Germinal center (tissue), 1 donor: ENCODE data around the gene NAALAD2.
"Not testable (repeated sequence)": the region's sequence is repeated elsewhere in the genome, so short reads cannot be mapped to it uniquely, and the experiment has no call there.

Experiments
- DNase-seq: peaks from one replicate; pipeline ENCODE4 v3.0.0; 2012; ENCODE audit warnings: mixed read lengths, low spot score

NAALAD2 gene

DNA sequence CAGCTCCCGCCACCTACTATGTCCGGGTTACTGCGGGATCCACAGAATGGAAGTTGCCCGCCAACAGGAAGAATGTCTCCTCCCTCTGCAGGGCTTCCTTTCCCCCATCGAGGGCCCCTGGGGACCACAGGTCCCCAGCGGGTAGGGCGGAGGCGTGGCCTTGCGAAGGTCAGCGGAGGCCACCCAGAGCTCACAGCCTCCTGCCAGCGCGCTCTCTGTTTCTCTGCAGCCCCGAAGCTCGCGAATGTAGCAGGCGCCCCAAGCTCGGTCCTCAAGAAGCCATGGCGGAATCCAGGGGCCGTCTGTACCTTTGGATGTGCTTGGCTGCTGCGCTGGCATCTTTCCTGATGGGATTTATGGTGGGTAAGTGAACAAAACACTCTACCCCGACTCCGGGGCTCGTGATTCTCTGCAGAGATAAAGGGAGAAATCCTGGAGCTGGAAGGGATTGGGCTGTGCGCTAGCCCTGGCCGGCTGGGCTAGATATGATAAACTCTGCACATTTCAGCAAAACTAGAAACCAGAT, at the start of gene NAALAD2:
TSS of gene NAALAD2 (plus strand) at position 186 of the 526 bp plus-strand sequence. CDS start at position 282, 96 bp downstream.
- DNase-seq = no peak

DNA sequence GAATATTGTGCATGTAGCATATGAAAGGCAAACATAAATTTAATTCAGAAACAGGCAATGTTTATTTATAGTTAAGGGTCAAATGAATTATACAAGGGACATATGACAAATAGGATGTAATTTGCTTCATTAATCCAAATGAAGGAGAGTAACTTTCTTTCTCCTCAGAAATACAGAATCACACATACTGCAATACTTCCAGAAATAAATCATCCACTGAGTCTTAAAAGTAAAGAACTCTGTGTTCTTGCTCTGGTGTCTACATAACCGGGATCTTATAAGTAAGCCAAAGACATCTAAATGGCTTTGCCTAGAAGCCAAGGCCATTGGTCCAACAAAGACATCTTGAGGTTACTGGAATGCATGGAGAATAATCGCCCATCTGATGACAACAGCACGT, 48.8 kb upstream of the NAALAD2 start, which contains the start of gene UBTFL1:
TSS of gene UBTFL1 (plus strand) at position 301 of the 400 bp plus-strand sequence. CDS start at position 301, 0 bp downstream.
- not testable (repeated sequence) for DNase-seq

DNA sequence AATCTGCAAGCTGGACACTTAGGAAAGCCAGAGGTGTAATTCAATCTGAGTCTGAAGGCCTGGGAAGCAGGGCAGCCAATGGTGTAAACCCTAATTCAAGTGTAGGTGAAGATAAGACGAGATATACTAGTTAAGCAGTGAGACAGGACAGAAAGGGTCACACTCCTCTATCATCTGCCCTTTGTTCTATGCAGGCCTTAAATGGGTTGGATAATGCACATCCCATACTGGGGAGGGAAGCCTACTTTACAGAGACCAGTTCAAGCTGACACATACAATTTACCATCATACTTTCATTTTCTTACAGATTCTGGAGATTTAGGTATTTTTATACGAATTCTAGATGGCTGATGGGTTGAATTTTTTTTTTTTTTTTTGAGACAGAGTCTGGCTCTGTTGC, 45.7 kb upstream of the NAALAD2 start:
- DNase-seq = not testable (repeated sequence)

DNA sequence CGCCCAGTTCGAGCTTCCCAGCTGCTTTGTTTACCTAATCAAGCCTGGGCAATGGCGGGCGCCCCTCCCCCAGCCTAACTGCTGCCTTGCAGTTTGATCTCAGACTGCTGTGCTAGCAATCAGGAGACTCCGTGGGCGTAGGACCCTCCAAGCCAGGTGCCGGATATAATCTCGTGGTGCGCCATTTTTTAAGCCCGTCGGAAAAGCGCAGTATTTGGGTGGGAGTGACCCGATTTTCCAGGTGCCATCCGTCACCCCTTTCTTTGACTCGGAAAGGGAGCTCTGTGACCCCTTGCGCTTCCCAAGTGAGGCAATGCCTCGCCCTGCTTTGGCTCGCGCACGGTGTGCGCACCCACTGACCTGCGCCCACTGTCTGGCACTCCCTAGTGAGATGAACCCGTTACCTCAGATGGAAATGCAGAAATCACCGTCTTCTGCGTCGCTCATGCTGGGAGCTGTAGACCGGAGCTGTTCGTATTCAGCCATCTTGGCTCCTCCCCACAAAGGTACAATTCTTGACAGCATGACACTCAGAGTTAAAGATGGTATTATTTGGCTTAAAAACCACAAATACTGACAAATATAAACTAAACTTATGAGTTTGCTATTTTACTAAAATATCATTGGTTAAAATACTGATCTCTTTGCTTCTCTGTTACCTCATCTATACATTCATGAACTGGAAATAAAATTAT, 39.1 kb upstream of the NAALAD2 start:
- not testable (repeated sequence) for DNase-seq

DNA sequence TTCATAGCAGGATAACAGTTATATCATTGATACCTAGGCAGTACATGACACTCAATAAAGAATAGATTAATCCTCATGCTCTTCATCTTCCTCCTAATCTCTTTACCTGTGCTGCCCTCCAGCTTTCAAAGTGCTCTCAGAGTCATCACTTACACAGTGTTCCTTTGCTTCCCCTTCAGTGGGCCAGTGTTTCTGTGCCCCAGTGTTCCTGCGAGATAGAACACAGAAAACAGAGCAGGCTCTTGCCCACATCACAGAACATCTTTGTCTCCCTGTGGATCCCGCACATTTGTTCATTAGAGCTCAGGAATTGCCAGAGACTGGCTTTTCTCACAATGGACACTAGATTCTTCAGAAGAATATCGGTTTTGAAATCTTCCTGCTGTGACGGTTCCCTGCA, 36.2 kb upstream of the NAALAD2 start:
- not testable (repeated sequence) for DNase-seq

DNA sequence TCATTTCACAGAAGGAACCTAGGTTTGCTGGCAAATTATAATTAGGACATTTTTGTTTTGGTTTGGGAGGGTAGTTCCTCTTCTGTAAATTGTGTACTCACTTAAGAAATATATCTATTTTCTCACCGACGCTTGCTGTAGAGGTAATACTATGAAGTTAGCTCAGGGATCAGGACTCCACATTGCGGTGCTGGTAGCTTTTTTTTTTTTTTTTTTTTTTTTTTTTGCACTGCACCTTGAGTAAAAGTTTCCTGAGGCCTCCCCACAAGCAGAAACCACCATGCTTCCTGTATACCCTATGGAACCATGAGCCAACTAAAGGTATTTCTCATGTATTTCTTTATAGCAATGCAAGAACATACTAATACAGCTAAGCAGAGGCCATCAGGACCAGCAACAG, 34.0 kb upstream of the NAALAD2 start:
- no peak for DNase-seq

DNA sequence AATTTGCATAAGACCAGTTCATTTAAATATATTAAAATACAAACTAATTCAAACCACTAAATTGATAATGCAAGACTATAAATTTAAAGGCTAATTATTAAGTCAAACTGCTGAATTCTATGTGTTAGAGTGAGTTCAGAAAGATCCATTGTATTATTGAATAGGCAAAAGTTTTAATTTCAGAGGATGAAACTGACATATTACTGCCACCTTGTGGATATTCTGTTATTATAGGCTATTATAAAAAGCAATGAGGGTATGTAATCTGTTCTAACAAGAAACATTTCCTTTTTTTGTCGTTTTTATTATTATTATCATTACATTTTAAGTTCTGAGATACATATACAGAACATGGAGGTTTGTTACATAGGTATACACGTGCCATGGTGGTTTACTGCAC, 20.9 kb upstream of the NAALAD2 start:
- no peak for DNase-seq

DNA sequence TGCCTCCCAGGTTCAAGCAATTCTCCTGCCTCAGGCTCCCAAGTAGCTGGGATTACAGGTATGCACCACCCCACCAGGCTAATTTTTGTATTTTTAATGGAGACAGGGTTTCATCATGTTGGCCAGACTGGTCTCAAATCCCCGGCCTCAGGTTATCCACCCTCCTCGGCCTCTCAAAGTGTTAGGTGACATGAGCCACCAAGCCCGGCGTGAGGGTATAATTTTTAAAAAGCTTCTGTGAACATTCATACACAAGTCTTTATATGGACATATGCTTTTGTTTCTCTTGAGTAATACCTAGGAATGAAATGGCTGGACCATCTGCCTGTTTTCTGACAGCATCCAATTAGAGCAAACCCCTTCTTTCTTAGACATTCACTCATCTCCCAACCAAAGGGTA, 14.3 kb upstream of the NAALAD2 start:
- no peak for DNase-seq

DNA sequence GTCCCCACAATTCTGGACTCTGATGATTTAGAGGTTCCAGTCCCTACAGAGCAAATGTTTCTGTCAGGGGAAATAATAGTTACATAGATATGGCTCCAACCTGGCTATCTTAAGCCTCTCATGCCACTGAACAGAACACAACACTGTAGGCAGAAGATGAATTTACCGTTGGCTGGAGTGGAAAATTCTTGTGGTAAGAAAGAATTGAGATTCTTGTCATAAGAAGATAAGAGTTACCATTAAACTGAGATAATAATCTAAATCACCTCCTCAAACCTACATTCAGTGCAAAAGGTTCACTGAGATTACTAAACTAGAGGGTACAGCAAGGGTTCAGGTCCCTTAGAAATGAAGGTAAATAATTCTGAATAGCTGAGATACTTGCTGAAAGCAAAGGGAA, 10.1 kb upstream of the NAALAD2 start:
- no peak for DNase-seq

DNA sequence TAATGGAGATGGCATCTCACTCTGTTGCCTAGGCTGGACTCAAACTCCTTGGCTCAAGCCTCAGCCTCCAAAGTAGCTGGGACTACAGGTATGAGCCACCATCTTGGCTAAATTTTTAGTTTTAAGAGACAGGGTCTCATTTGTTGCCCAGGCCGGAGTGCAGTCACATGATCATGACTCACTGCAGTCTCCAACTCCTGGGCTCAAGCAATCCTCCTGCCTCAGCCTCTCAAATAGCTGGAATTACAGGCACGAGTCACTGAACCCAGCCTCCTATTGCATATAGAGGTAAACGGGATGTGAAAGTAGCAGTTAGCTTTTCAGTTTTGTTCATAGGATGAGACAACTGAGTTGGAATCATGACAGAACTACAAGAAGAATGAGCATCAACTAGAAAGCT, 9.5 kb upstream of the NAALAD2 start:
- no peak for DNase-seq

DNA sequence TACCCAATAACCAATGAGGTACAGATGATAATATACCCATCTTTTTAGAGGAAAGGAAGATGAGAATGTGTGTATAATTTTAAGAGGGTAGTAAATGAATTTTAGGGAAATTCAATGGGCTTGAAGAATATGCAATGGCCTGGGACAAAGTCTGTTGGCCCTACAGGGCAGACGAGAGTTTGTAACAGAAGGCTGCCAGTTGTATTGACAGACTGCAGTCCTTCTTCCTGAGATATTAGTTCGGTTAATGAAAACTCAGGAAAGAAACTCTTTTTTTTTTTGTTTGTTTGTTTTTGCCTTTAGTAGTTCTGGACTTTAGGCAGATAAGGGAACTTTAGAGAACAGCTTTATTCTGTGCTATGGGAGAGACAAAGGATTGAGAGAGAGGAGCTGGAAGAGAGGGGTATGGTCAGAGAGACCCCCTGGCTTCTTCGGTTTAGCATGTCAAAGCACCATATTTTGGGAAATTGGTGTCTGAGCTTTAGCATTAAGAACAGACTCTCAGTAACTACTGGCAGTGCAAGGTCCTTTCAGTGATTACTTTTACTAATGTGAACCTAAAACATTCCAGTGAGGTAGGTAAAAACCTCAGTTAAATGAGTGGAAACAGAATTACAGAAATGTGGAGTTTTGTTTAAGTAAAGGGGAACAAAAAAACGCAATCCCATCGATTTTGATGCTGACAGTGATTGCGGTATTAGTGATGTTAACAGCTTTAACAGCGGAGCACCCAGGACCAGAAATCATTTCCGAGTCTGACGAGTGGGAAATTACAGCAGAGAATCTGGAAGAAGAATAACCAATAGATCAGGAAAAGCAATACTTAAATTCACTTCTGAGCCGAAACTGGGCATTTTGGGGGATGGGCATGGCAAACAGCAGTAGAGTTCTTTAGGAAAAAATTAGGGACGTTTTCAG, 644 bp upstream of the NAALAD2 start:
- DNase-seq = no peak

DNA sequence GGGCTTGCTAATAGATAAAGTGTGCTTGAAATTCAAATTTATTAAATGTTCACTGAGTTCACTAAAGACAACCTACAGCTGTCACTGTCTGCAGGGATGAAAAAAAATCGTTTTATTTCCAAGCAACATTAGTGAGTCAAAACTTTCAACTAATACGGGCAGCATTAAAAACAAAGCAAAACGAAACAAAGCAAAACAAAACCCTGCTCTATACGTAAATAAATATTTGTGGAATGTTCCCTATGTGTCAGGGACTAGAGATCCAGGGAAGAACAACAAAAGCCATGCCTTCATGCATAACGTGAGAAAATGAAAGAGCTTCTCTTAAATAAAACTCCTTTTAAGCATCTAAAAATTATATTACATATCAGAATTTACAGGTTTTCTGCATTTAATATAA, 553 bp downstream of the NAALAD2 start:
- no peak for DNase-seq

DNA sequence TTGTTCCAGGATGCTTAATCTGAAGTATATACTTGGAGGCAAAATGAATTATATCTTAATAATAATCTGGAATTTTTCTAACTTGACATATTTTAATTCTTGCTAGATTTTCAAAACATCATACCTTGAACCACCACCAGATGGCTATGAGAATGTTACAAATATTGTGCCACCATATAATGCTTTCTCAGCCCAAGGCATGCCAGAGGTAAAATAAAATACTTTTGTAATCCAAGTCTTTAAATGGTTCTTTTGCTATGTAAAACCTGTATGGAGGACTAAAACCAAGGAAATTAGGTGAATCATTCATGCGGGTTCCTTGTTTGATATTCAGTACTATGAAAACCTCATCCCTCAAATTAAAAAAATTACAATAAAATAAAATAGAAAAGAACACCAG, 14.4 kb downstream of the NAALAD2 start:
- no peak for DNase-seq

DNA sequence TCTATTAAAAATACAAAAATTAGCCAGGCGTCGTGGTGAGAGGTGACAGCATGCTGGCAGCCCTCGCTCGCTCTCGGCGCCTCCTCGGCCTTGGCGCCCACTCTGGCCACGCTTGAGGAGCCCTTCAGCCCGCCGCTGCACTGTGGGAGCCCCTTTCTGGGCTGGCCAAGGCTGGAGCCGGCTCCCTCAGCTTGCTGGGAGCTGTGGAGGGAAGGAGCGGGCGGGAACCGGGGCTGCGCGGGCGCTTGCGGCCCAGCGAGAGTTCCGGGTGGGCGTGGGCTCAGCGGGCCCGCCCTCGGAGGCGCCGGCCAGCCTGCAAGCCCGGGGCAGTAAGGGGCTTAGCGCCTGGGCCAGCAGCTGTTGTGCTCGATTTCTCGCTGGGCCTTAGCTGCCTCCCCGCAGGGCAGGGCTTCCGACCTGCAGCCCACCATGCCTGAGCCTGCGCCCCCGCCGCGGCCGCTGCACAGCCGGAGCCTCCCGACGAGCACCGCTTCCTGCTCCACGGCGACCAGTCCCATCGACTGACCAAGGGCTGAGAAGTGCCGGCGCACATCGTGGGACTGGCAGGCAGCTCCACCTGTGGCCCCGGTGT, 32.6 kb downstream of the NAALAD2 start:
- not testable (repeated sequence) for DNase-seq

DNA sequence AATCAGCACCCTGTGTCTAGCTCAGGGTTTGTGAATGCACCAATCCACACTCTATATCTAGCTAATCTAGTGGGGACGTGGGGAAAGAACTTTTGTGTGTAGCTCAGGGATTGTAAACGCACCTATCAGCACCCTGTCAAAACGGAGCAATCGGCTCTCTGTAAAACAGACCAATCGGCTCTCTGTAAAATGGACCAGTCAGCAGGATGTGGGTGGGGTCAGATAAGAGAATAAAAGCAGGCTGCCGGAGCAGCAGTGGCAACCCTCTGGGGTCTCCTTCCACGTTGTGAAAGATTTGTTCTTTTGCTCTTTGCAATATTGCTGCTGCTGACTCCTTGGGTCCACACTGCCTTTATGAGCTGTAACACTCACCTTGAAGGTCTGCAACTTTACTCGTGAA, 33.2 kb downstream of the NAALAD2 start:
- DNase-seq = not testable (repeated sequence)

DNA sequence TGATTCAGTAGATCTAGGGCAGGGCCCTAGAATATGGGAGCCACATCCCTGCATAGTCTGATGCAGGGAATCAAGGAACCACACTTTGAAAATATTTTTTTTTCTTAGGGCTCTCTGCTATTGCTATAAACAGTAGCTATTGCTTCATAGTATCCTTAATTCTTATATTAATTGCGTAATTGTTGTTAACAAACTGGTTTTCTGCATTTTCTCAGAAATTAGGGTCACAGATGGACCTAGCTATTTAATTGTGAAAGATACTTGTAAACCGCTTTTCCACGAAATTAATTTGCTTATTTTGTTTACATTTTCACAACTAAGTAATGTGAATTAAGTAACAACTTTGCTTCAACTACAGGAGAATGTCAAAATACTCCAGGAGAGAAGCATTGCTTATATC, 34.1 kb downstream of the NAALAD2 start:
- no peak for DNase-seq

DNA sequence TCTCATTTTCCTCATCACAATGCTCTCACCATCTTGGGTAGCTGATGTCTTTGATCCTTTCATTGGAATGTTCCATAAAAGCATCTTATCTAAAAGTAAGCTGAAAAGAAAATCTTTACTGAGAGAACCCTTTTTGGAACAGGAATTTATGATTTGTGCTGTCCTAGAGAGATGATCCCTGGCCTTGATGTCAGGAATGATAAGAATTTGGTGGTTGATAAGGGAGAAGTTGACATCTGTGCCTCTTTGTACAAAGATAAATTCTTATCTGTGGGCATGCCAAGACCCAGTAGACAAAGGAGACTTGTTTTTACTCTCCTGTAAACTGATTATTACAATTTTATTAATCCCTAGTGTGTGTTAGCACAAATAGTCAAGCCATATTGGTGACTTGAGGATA, 36.9 kb downstream of the NAALAD2 start:
- DNase-seq = no peak

DNA sequence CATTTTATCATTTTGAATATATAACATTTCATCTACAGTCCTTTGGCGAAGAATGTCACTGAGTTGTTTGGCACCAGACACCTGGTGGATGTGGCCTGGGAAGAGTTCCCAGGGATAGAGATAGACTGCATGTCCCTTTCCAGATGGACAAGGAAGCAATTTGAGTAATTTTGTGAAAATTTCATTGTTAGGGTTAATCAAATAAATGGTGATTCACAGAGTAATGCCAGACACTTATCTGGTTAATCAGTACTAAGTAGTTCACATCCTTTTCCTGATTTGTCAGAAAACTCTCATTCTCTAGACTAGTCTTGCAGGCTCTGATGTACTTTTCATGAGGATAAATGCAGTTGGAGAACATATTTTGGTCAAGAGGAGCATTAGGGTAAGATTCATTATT, 41.6 kb downstream of the NAALAD2 start:
- DNase-seq = no peak

DNA sequence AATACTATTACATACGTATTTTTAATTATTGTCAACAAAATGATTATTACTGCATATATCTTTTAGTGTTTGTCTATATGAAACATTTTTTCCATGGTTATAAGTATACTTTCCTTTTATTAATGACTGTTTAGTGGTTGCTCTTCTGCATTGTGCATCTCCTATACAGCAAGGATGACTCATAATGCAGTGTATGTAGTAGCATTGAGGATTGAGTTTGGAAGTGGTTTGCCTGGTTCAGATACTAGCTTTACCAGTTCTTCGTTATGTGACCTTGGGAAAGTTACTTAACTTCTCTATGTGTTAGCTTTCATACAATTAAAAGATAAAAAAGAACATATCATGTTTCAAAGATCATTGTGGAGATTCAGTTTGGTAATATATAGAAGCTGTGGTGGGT, 44.3 kb downstream of the NAALAD2 start:
- no peak for DNase-seq

DNA sequence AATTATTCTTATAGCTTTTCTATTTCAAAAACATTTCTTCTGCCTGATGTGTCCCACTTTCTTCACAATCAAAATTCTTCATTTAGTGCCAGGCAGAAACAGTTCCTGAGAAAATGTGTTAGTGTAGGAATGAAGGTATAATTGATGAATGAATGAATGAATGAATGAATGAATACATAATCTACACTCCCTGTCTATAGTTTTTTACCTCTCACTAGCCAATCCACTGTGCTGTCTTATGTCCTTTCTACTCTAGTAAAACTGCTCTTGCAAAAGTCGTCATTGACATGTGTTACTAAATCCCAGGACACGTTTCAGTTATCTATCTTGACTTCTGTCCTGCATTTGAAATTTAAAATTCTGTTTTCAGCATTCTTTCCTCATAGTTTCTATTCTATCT, 45.5 kb downstream of the NAALAD2 start:
- no peak for DNase-seq

DNA sequence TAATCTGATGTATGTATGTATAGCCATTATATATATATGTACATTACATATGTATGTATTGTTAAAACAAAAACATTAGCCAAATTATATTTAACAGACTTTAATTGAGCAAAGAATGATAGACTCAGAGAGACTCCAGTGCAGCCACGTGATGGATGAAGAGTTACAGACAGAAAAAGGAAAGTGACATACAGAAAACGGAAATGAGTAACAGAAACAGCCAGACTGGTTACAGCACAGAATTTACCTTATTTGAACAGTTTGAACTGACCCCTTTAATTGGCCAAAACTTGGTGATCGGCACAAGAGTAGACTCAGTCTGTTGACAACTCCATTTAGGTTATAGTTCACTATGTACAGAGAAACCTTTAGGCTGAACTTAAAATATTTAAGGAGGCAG, 53.4 kb downstream of the NAALAD2 start:
- no peak for DNase-seq

DNA sequence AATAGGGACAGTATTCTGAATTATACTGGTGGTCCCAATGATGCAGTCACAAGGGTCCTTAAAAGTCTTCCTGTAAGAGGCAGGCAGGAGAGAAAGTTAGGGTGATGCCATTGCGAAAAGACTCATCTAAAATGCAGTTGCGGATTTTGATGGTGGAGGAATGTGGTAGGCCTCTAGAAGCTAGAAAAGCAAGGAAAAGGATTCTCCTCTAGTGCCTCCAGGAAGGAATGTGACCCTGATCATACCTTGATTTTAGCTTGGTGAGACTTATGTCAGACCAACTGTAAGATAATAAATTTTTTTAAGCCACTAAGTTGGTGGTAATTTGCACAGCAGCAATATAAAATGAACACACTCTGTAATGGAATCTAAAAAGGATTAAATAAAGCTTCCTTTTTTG, 54.5 kb downstream of the NAALAD2 start:
- no peak for DNase-seq
